ENCODE results near the gene DOCK3.
"Not testable (repeated sequence)": the region's sequence is repeated elsewhere in the genome, so short reads cannot be mapped to it uniquely, and the experiment has no call there.

The DOCK3 gene

GRCh38 chr3:50662408-50662807, 12.3 kb upstream of the DOCK3 start:
- no peak for TF ChIP-seq CTCF (IDR thresholded peaks at IDR 0.05; ENCODE audit: extremely low read depth, missing control alignments)
- no peak for DNase-seq (ENCODE audit: low spot score)

DNA sequence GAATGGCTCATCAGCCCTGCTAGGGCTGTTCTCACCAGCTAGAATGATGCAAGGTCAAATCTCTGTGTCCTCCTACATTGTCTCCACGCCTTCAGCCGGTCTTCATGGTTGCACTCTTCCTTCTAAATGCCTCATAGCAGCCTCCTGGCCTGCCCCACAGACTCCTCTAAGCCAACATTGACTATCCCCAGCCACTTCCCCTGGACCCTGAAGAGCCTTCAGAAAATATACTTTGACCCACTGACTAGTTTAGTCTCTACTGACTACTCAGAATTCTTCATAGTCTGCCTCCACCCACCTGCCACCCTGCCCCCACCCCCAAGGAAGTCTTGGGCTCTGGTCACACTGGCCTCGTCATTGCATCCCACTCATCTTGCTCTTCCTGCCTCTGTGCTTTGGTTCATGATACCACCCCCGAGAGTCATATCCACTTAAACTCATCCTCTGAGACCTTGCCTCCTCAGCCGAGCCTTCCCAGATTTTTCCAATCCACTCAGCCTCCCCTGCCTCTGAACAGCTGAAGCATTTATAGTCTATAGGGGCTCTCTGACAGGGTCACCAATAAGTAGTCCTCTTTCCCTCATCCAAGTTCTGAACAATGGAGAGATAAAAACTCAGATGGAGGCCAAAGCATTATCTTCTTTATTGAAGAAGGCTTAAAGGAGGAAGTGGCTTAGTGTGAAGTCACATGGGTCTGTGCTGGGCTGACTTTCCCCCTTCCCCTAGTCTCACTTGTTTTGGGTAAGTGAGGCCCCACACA, 9.5 kb upstream of the DOCK3 start:
- TF ChIP-seq CTCF (IDR thresholded peaks at IDR 0.05; ENCODE audit: extremely low read depth, missing control alignments): no peak
- DNase-seq (ENCODE audit: low spot score): no peak

- DNase-seq (ENCODE audit: low spot score): not testable (repeated sequence)
Observed at GRCh38 chr3:50665841-50666115, 8.9 kb upstream of the DOCK3 start.

DNA sequence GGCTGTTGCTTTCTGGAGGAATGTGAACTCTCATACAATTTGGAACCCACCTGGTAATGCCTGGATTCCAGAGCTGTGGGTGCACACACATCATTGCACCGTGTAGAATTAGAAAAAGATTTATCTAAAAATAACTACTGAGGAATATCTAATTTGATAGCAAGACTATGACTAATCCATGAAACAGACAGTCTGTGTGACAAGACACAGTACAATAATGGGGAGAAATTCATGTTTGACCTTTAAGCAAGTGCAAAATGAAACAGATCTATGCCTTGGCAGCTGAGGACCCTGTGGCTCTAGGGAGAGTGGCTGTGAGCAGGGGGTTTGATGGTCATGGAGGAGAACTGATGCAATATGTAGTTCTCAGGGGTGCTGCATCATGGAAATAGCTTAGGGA, 7.9 kb upstream of the DOCK3 start:
- no peak for TF ChIP-seq CTCF (IDR thresholded peaks at IDR 0.05; ENCODE audit: extremely low read depth, missing control alignments)
- DNase-seq (ENCODE audit: low spot score): no peak

DNA sequence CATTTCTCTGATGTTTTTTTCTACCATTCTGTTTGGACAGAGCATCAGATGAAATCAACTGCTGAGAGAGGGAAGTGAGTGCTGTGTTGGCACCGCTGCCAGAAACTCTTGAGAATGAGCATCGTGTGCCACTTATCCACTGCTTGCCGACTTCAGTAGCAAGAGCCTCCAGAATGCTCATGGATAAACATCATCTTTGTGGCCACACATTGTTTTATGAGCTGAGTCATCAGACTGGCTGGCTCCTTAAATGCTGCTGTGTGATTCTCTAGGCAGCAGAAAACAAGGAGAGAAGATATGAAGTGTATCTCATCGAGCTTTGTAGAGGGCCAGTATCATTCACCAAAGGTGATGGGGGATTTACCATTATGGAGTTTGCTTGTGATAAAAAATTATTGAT, 3.4 kb upstream of the DOCK3 start:
- no peak for DNase-seq (ENCODE audit: low spot score)
- no peak for TF ChIP-seq CTCF (IDR thresholded peaks at IDR 0.05; ENCODE audit: extremely low read depth, missing control alignments)

GRCh38 chr3:50672656-50673055, 2.1 kb upstream of the DOCK3 start:
- no peak for TF ChIP-seq CTCF (IDR thresholded peaks at IDR 0.05; ENCODE audit: extremely low read depth, missing control alignments)
- DNase-seq (ENCODE audit: low spot score): no peak

DNA sequence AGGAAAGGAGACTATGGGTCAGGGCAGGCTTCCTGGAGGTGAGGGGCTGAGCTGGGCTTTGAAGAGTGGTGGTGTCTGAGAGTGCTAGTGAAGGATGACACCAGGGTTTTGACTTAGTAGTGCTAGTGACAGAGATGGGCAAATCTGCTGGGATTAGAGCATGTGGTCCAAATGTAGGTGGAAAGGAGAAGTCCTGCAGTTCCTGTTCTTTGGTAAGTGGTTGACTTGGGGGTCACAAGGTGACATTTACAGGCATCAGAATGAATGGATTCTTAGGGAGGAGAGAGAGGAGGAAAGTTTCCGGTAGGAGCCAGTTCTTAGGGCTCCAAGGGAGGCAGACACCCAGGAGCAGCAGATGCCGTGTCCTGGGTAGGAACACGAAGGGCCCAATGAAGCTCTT, 796 bp upstream of the DOCK3 start:
- DNase-seq (ENCODE audit: low spot score): no peak

More for the DNA sequence above, 796 bp upstream of the DOCK3 start:
- TF ChIP-seq CTCF (IDR thresholded peaks at IDR 0.05; ENCODE audit: extremely low read depth, missing control alignments): no peak

Measured in GM20000 (cell line).